GM23338 (cell line): ENCODE results near the gene PHACTR1. TPM values are rescaled to one million over a fixed set of nuclear protein-coding genes. Genes with fewer than 3 reads are reported as not detected.

Experiments
- ATAC-seq: fragments of 200-7000 bp; cut with Tn5 transposase; 3 replicates; pipeline ENCODE4 v1.9.1; 2020
- DNase-seq: peaks from one replicate; pipeline ENCODE4 v3.0.0-alpha.2; 2015; ENCODE audit warnings: low spot score
- H2AFZ ChIP-seq: fragments of 200-600 bp; sonication (generic); 2 replicates; pipeline ENCODE4 v1.8.0; 2016; ENCODE audit warnings: antibody characterized with exemption, mild to moderate bottlenecking, moderate library complexity
- H3F3A ChIP-seq: fragments of 200-600 bp; sonication (generic); replicated peaks from 2 replicates; pipeline ENCODE4 v1.8.0; 2017; ENCODE audit warnings: antibody characterized with exemption, mixed run types, low read depth
- H3K27ac ChIP-seq: fragments of 200-600 bp; sonication (generic); 2 replicates; pipeline ENCODE4 v1.6.1; 2016; ENCODE audit warnings: low read depth
- H3K27me3 ChIP-seq: fragments of 200-600 bp; sonication (generic); 2 replicates; pipeline ENCODE4 v1.8.0; 2016; ENCODE audit warnings: mild to moderate bottlenecking, mixed run types, moderate library complexity; ENCODE audit not compliant: insufficient read depth
- H3K36me3 ChIP-seq: fragments of 200-600 bp; sonication (generic); 2 replicates; pipeline ENCODE4 v1.8.0; 2016; ENCODE audit warnings: mild to moderate bottlenecking; ENCODE audit not compliant: insufficient read depth
- H3K4me1 ChIP-seq: fragments of 200-600 bp; sonication (generic); 2 replicates; pipeline ENCODE4 v1.8.0; 2016; ENCODE audit warnings: mild to moderate bottlenecking, moderate library complexity; ENCODE audit not compliant: insufficient read depth
- H3K4me2 ChIP-seq: fragments of 200-600 bp; sonication (generic); 2 replicates; pipeline ENCODE4 v1.7.1; 2017; ENCODE audit warnings: mixed run types
- H3K4me3 ChIP-seq: fragments of 200-600 bp; sonication (generic); 2 replicates; pipeline ENCODE4 v1.6.1; 2016; ENCODE audit warnings: mixed run types
- H3K79me2 ChIP-seq: fragments of 200-600 bp; sonication (generic); replicated peaks from 2 replicates; pipeline ENCODE4 v1.8.0; 2017; ENCODE audit warnings: mild to moderate bottlenecking; ENCODE audit not compliant: insufficient read depth
- H3K9me2 ChIP-seq: fragments of 200-600 bp; sonication (generic); 2 replicates; pipeline ENCODE4 v1.8.0; 2017; ENCODE audit not compliant: insufficient read depth
- H4K20me1 ChIP-seq: fragments of 200-600 bp; sonication (generic); replicated peaks from 2 replicates; pipeline ENCODE4 v1.8.0; 2017; ENCODE audit warnings: mild to moderate bottlenecking; ENCODE audit not compliant: insufficient read depth
- H3K27ac Mint-ChIP-seq: 2 replicates; pipeline ENCODE4 v1.8.0; 2020; ENCODE audit warnings: inconsistent platforms, mild to moderate bottlenecking, moderate library complexity, mixed read lengths
- H3K27me3 Mint-ChIP-seq: 3 replicates; pipeline ENCODE4 v1.8.0; 2022; ENCODE audit warnings: low read depth, mild to moderate bottlenecking, moderate library complexity, mixed read lengths, inconsistent platforms; ENCODE audit not compliant: insufficient read depth, poor library complexity
- H3K36me3 Mint-ChIP-seq: 3 replicates; pipeline ENCODE4 v1.8.0; 2021; ENCODE audit warnings: low read depth, mild to moderate bottlenecking, inconsistent platforms, moderate library complexity, mixed read lengths
- H3K4me1 Mint-ChIP-seq: 3 replicates; pipeline ENCODE4 v1.8.0; 2020; ENCODE audit warnings: mild to moderate bottlenecking, inconsistent platforms, mixed read lengths
- H3K4me3 Mint-ChIP-seq: 3 replicates; pipeline ENCODE4 v1.8.0; 2021; ENCODE audit warnings: moderate library complexity, mild to moderate bottlenecking, inconsistent platforms, mixed read lengths
- H3K9me3 Mint-ChIP-seq: 3 replicates; pipeline ENCODE4 v1.8.0; 2020; ENCODE audit warnings: moderate library complexity, mild to moderate bottlenecking, inconsistent platforms, mixed read lengths
- ETS1 ChIP-seq: IDR thresholded peaks from 2 replicates; pipeline ENCODE4 v1.6.1; 2016; ENCODE audit warnings: antibody characterized with exemption
- EZH2 ChIP-seq: fragments of 200-600 bp; sonication (generic); IDR thresholded peaks from one replicate; pipeline ENCODE4 v1.8.0; 2017; ENCODE audit warnings: antibody characterized with exemption, mild to moderate bottlenecking, low read depth; ENCODE audit not compliant: unreplicated experiment
- EZH2phosphoT487 ChIP-seq: fragments of 200-600 bp; sonication (generic); IDR thresholded peaks from one replicate; pipeline ENCODE4 v1.8.1; 2018; ENCODE audit warnings: antibody characterized with exemption; ENCODE audit not compliant: unreplicated experiment
- JUNB ChIP-seq: IDR thresholded peaks from one replicate; pipeline ENCODE4 v1.6.1; 2016; ENCODE audit warnings: antibody characterized with exemption; ENCODE audit not compliant: unreplicated experiment
- NANOG ChIP-seq: IDR thresholded peaks from 2 replicates; pipeline ENCODE4 v1.6.1; 2016; ENCODE audit warnings: antibody characterized with exemption, borderline replicate concordance
- POLR2AphosphoS5 ChIP-seq: IDR thresholded peaks from 2 replicates; pipeline ENCODE4 v1.6.1; 2016; ENCODE audit warnings: antibody characterized with exemption, low read depth
- ZNF462 ChIP-seq: fragments of 250-450 bp; sonication (Bioruptor Pico); IDR thresholded peaks from 2 replicates; pipeline ENCODE4 v1.5.0; 2020; ENCODE audit warnings: mild to moderate bottlenecking, moderate library complexity
- polyA plus RNA-seq: library from polyadenylated mRNA; unstranded; fragments of >200 nt; fragmentation: Nextera tagmentation; extraction: Ambion mirVana; gene quantifications from 2 replicates; pipeline ENCODE4 v1.2.1, GENCODE V29; 2016
- total RNA-seq: library from RNA; depleted of rRNA; stranded (reverse); fragments of >200 nt; shearing (Covaris generic); gene quantifications from 2 replicates; pipeline ENCODE4 v1.2.3, GENCODE V29; 2014

The PHACTR1 gene
- total and polyA plus RNA-seq, 2 experiments from 2014 or later = 5.9 to 19.3 TPM

- TF ChIP-seq EZH2phosphoT487 (no peak), JUNB (no peak), ZNF462 (CRISPR knock-in tag) (no peak), POLR2AphosphoS5 (no peak), ETS1 (no peak)
These were observed 23.4 kb upstream of the PHACTR1 start (continued) for GRCh38 chr6:12693122-12693521.

- H3K36me3 Mint-ChIP-seq = no peaks in the 10 kb centered on the region
- Histone ChIP-seq H3K4me2 (no peak overlapping the region), H3K79me2 (no peaks in the 10 kb centered on the region), H4K20me1 (no peaks in the 10 kb centered on the region), H3F3A (no peaks in the 10 kb centered on the region), H3K27ac (no peak overlapping the region), H2AFZ (no peak overlapping the region), H3K4me3 (no peak overlapping the region), H3K4me1 (peaks cover 30% of the 10 kb centered on the region), H3K27me3 (no peaks in the 10 kb centered on the region), H3K9me2 (no peaks in the 10 kb centered on the region), H3K36me3 (no peaks in the 10 kb centered on the region)
- DNase-seq = no peak
- no peak for ATAC-seq
- H3K27me3 Mint-ChIP-seq = peaks cover 2% of the 10 kb centered on the region
- H3K27ac Mint-ChIP-seq = no peak overlapping the region
- no peak overlapping the region for H3K4me3 Mint-ChIP-seq
- no peaks in the 10 kb centered on the region for H3K9me3 Mint-ChIP-seq
- peaks cover 18% of the 10 kb centered on the region for H3K4me1 Mint-ChIP-seq
- TF ChIP-seq NANOG (no peak), JUNB (no peak), EZH2phosphoT487 (no peak), ZNF462 (CRISPR knock-in tag) (no peak), ETS1 (no peak), EZH2 (no peak)
These were observed 18.3 kb upstream of the PHACTR1 start for GRCh38 chr6:12698298-12698697.
